Measurements from ENCODE around the gene C5orf22. TPM values are rescaled to one million over a fixed set of nuclear protein-coding genes. Genes with fewer than 3 reads are reported as not detected.

The C5orf22 gene
- total and polyA plus RNA-seq, 2 donors (not counting 1 experiment from before 2014, with no cell fraction given), result 20.0 to 26.9 TPM

DNA sequence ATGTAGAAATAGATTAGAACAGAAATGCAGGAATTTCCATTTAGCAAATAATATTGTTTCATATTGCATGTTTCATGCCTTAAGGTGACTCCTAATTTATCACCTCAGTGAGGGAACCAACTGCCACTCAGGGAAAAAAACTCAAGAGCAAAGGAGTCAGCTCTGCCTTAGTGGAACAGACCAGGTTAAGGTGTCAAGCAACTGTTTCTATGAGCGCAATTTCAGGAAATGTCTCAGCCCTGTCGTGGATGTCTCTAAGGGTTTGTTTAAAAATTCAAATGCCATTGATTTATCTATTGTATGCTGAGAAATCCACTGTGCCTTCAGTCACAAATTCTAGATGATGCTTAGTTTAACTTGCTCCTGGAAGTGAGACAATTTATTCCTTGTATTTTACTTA is 72.1 kb downstream of the C5orf22 start:
- Histone ChIP-seq H3K9me3 (ENCODE audit: control insufficient read depth, insufficient read depth, low read depth, low read length) (no peaks in the 10 kb centered on the region), H3K4me2 (ENCODE audit: extremely low read depth, insufficient read depth, low read length) (no peak overlapping the region), H2AFZ (ENCODE audit: low read length) (no peak overlapping the region), H3K4me1 (ENCODE audit: control insufficient read depth, extremely low read depth, insufficient read depth, low read length) (no peaks in the 10 kb centered on the region), H3K79me2 (ENCODE audit: control insufficient read depth, insufficient read depth, low read length) (no peaks in the 10 kb centered on the region), H3K27ac (ENCODE audit: insufficient read depth, low read length) (no peak overlapping the region), H3K36me3 (ENCODE audit: control insufficient read depth, insufficient read depth, low read length) (no peaks in the 10 kb centered on the region), H3K4me3 (replicated peaks in 1 of 4; ENCODE audit: control extremely low read depth in 1 of 4, insufficient read depth in 1 of 4, low read depth in 3 of 4, low read length in 4 of 4) (no peak overlapping the region), H3K9ac (ENCODE audit: insufficient read depth, low read length) (no peak overlapping the region), H3K27me3 (ENCODE audit: control insufficient read depth, insufficient read depth, low read length) (peaks cover 3% of the 10 kb centered on the region), H4K20me1 (ENCODE audit: control insufficient read depth, extremely low read depth, insufficient read depth, low read length) (no peaks in the 10 kb centered on the region)
- TF ChIP-seq, protein P1, sequence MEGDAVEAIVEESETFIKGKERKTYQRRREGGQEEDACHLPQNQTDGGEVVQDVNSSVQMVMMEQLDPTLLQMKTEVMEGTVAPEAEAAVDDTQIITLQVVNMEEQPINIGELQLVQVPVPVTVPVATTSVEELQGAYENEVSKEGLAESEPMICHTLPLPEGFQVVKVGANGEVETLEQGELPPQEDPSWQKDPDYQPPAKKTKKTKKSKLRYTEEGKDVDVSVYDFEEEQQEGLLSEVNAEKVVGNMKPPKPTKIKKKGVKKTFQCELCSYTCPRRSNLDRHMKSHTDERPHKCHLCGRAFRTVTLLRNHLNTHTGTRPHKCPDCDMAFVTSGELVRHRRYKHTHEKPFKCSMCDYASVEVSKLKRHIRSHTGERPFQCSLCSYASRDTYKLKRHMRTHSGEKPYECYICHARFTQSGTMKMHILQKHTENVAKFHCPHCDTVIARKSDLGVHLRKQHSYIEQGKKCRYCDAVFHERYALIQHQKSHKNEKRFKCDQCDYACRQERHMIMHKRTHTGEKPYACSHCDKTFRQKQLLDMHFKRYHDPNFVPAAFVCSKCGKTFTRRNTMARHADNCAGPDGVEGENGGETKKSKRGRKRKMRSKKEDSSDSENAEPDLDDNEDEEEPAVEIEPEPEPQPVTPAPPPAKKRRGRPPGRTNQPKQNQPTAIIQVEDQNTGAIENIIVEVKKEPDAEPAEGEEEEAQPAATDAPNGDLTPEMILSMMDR (conservative IDR thresholded peaks at IDR 0.05 in 1 of 2, IDR thresholded peaks at IDR 0.05 in 1 of 2; ENCODE audit: low read depth in 1 of 2, low read length in 2 of 2), result no peak
- no peak for TF ChIP-seq EZH2 (IDR thresholded peaks at IDR 0.05; ENCODE audit: low read length, missing control alignments)
- DNase-seq (ENCODE audit: low read depth in 2 of 2), result no peak

DNA sequence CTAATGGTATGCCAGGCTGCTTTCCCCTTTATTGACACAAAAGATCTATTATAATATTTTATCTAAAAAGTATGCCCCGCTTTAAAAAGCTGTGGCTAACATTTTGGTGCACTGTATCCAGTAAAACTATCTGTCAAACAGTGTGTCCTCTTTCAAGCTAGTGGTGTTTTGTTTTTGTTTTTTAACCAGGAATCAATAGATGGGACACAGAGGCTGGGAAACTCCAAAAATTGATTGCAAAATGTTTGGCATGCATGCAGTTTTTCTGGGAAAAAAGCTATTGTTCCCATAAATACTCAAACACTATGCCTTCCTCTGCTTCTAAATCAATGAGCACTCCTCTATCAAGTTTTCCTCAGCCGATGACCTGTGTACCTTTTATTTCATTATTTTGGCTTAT is 72.5 kb downstream of the C5orf22 start:
- Histone ChIP-seq H4K20me1 (ENCODE audit: control insufficient read depth, extremely low read depth, insufficient read depth, low read length) (no peaks in the 10 kb centered on the region), H3K36me3 (ENCODE audit: control insufficient read depth, insufficient read depth, low read length) (no peaks in the 10 kb centered on the region), H3K4me1 (ENCODE audit: control insufficient read depth, extremely low read depth, insufficient read depth, low read length) (no peaks in the 10 kb centered on the region), H3K27me3 (ENCODE audit: control insufficient read depth, insufficient read depth, low read length) (peaks cover 3% of the 10 kb centered on the region), H3K79me2 (ENCODE audit: control insufficient read depth, insufficient read depth, low read length) (no peaks in the 10 kb centered on the region), H3K27ac (ENCODE audit: insufficient read depth, low read length) (no peak overlapping the region), H3K9me3 (ENCODE audit: control insufficient read depth, insufficient read depth, low read depth, low read length) (no peaks in the 10 kb centered on the region), H3K9ac (ENCODE audit: insufficient read depth, low read length) (no peak overlapping the region), H2AFZ (ENCODE audit: low read length) (no peak overlapping the region), H3K4me3 (replicated peaks in 1 of 4; ENCODE audit: control extremely low read depth in 1 of 4, insufficient read depth in 1 of 4, low read depth in 3 of 4, low read length in 4 of 4) (no peak overlapping the region), H3K4me2 (ENCODE audit: extremely low read depth, insufficient read depth, low read length) (no peak overlapping the region)
- TF ChIP-seq, protein P1 (conservative IDR thresholded peaks at IDR 0.05 in 1 of 2, IDR thresholded peaks at IDR 0.05 in 1 of 2; ENCODE audit: low read depth in 1 of 2, low read length in 2 of 2), result no peak
- TF ChIP-seq EZH2 (IDR thresholded peaks at IDR 0.05; ENCODE audit: low read length, missing control alignments), result no peak
- DNase-seq (ENCODE audit: low read depth in 2 of 2), result no peak

Other genes with a start within 250 kb of the C5orf22 start
- 42.1 and 48.4 TPM in 2 replicates for gene DROSHA, start 208 bp upstream of the C5orf22 start, total RNA-seq
- gene DROSHA, start 208 bp upstream of the C5orf22 start, polyA plus RNA-seq, result 44.1 and 52.7 TPM in 2 replicates
- under 0.01 and 0.33 TPM in 2 replicates for gene PDZD2, start 106.8 kb downstream of the C5orf22 start, total RNA-seq
- 0.29 and 0.40 TPM in 2 replicates for gene PDZD2, start 106.8 kb downstream of the C5orf22 start, polyA plus RNA-seq